SK-N-SH (cell line): ENCODE data around the gene NCF4.

Source experiments
- CTCF ChIP-seq: fragments of 200-600 bp; sonication (generic); IDR thresholded peaks from 2 replicates; pipeline ENCODE4 v1.6.1; 2017; ENCODE audit warnings: antibody characterized with exemption, mild to moderate bottlenecking, moderate library complexity
- ELF1 ChIP-seq: IDR thresholded peaks from 2 replicates; pipeline ENCODE4 v1.4.0; 2012
- FOXJ3 ChIP-seq: sonication (generic); formaldehyde crosslinking; IDR thresholded peaks from 2 replicates; pipeline ENCODE4 v1.5.1; 2020; ENCODE audit warnings: mild to moderate bottlenecking, missing genetic modification reagents
- IRF3 ChIP-seq: fragments of 150-350 bp; IDR thresholded peaks from 2 replicates; pipeline ENCODE4 v1.6.1; 2016; ENCODE audit warnings: mild to moderate bottlenecking, low read depth, low read length
- MAX ChIP-seq: IDR thresholded peaks from 2 replicates; pipeline ENCODE4 v1.4.0; 2012; ENCODE audit warnings: low read depth
- MEF2A ChIP-seq: IDR thresholded peaks from 2 replicates; pipeline ENCODE4 v1.4.0; 2012; ENCODE audit warnings: low read depth, borderline replicate concordance
- MXI1 ChIP-seq: IDR thresholded peaks from 2 replicates; pipeline ENCODE4 v1.6.1; 2012; ENCODE audit warnings: mild to moderate bottlenecking, low read depth, low read length, improper control_type of control experiment
- RAD21 ChIP-seq: IDR thresholded peaks from 2 replicates; pipeline ENCODE4 v1.6.1; 2012; ENCODE audit warnings: mild to moderate bottlenecking, low read length
- TCF12 ChIP-seq: IDR thresholded peaks from 2 replicates; pipeline ENCODE4 v1.4.0; 2012
- TEAD4 ChIP-seq: IDR thresholded peaks from 2 replicates; pipeline ENCODE4 v1.4.0; 2012; ENCODE audit warnings: mild to moderate bottlenecking, borderline replicate concordance; ENCODE audit not compliant: insufficient read depth
- USF1 ChIP-seq: IDR thresholded peaks from 2 replicates; pipeline ENCODE4 v1.4.0; 2012; ENCODE audit warnings: low read depth, borderline replicate concordance
- USF2 ChIP-seq: fragments of 150-350 bp; IDR thresholded peaks from 2 replicates; pipeline ENCODE4 v1.6.1; 2017; ENCODE audit warnings: antibody characterized with exemption, low read length, low read depth, borderline replicate concordance

- TF ChIP-seq CTCF (no peak), ELF1 (no peak), TCF12 (no peak), USF1 (no peak), IRF3 (no peak), MAX (no peak), RAD21 (no peak), MEF2A (no peak), USF2 (no peak), TEAD4 (no peak), FOXJ3 (no peak), MXI1 (no peak)
These were observed 23.7 kb downstream of the NCF4 start for GRCh38 chr22:36884349-36885158.
